HEK293 (cell line): Measurements from ENCODE around the gene PCBP3.

ENCODE experiments used
- CTCF ChIA-PET: fragments of 350-600 bp; formaldehyde crosslinking; extraction: SDS; loops from one replicate; lab custom pipeline; 2021; ENCODE audit warnings: antibody characterized with exemption; lab: Yijun Ruan, JAX
- POLR2A ChIA-PET: fragments of 300-600 bp; formaldehyde crosslinking; extraction: SDS; loops from one replicate; lab custom pipeline; 2020; ENCODE audit warnings: antibody characterized with exemption, inconsistent platforms; lab: Yijun Ruan, JAX
- H3K27ac ChIP-seq: fragments of 200-500 bp; sonication (Bioruptor generic); 2 replicates; pipeline ENCODE4 v1.5.1; 2014; ENCODE audit warnings: low read depth, low read length, control low read depth, inconsistent platforms; ENCODE audit errors: extremely low read depth
- H3K36me3 ChIP-seq, 2 experiments: fragments of 200-500 bp in 1 of 2; sonication (Bioruptor generic) in 1 of 2; 1 replicate in 1 of 2; 2 replicates in 1 of 2; pipeline ENCODE4 v1.5.1; 2014 to 2017; ENCODE audit warnings: inconsistent platforms in 2 of 2, low read length in 2 of 2; ENCODE audit not compliant: control insufficient read depth in 2 of 2, insufficient read depth in 1 of 2
- H3K4me1 ChIP-seq: fragments of 200-500 bp; sonication (Bioruptor generic); 2 replicates; pipeline ENCODE4 v1.5.1; 2014; ENCODE audit warnings: mild to moderate bottlenecking, low read length, inconsistent platforms; ENCODE audit not compliant: control insufficient read depth, insufficient read depth
- H3K4me3 ChIP-seq: 2 replicates; pipeline ENCODE4 v1.5.1; 2011; ENCODE audit warnings: low read depth, mild to moderate bottlenecking, control low read depth, low read length, moderate library complexity
- H3K9me3 ChIP-seq: fragments of 200-500 bp; sonication (Bioruptor generic); 2 replicates; pipeline ENCODE4 v1.5.1; 2014; ENCODE audit warnings: low read depth, low read length, inconsistent platforms; ENCODE audit not compliant: control insufficient read depth, insufficient read depth
- BCL11A ChIP-seq: fragments of 450-650 bp; formaldehyde crosslinking; IDR thresholded peaks from 2 replicates; pipeline ENCODE4 v1.5.1; 2016; ENCODE audit warnings: low read depth, missing biosample characterization, missing genetic modification characterization
- CTCF ChIP-seq: fragments of 450-650 bp; formaldehyde crosslinking; IDR thresholded peaks from 2 replicates; pipeline ENCODE4 v1.5.1; 2016; ENCODE audit warnings: missing biosample characterization, missing genetic modification characterization
- KLF8 ChIP-seq: fragments of 450-650 bp; formaldehyde crosslinking; IDR thresholded peaks from 2 replicates; pipeline ENCODE4 v1.5.1; 2016; ENCODE audit warnings: missing biosample characterization, missing genetic modification characterization
- PBX3 ChIP-seq: sonication (generic); formaldehyde crosslinking; IDR thresholded peaks from 2 replicates; pipeline ENCODE4 v1.8.1; 2022; ENCODE audit warnings: mild to moderate bottlenecking, moderate library complexity, missing genetic modification reagents
- REST ChIP-seq: fragments of 450-650 bp; formaldehyde crosslinking; IDR thresholded peaks from 2 replicates; pipeline ENCODE4 v1.5.1; 2016; ENCODE audit warnings: missing biosample characterization, missing genetic modification characterization
- SP2 ChIP-seq: fragments of 450-650 bp; formaldehyde crosslinking; IDR thresholded peaks from 2 replicates; pipeline ENCODE4 v1.5.1; 2016; ENCODE audit warnings: missing biosample characterization, missing genetic modification characterization
- ZNF18 ChIP-seq: fragments of 450-650 bp; formaldehyde crosslinking; IDR thresholded peaks from 2 replicates; pipeline ENCODE4 v1.5.1; 2016; ENCODE audit warnings: missing biosample characterization, missing genetic modification characterization
- ZNF221 ChIP-seq: fragments of 450-650 bp; formaldehyde crosslinking; IDR thresholded peaks from 2 replicates; pipeline ENCODE4 v1.5.1; 2017; ENCODE audit warnings: missing biosample characterization, missing genetic modification characterization, borderline replicate concordance
- ZNF223 ChIP-seq: fragments of 450-650 bp; formaldehyde crosslinking; IDR thresholded peaks from 2 replicates; pipeline ENCODE4 v1.5.1; 2016; ENCODE audit warnings: missing biosample characterization, missing genetic modification characterization
- ZNF335 ChIP-seq: fragments of 450-650 bp; formaldehyde crosslinking; conservative IDR thresholded peaks from 2 replicates; pipeline ENCODE4 v1.5.1; 2016; ENCODE audit warnings: missing biosample characterization, missing genetic modification characterization
- ZNF37A ChIP-seq: fragments of 450-650 bp; IDR thresholded peaks from 2 replicates; pipeline ENCODE4 v1.5.1; 2018; ENCODE audit warnings: missing biosample characterization, missing genetic modification characterization
- ZNF513 ChIP-seq: fragments of 450-650 bp; IDR thresholded peaks from 2 replicates; pipeline ENCODE4 v1.5.1; 2018; ENCODE audit warnings: missing biosample characterization, missing genetic modification characterization
- ZNF548 ChIP-seq: fragments of 450-650 bp; formaldehyde crosslinking; IDR thresholded peaks from 2 replicates; pipeline ENCODE4 v1.5.1; 2016; ENCODE audit warnings: missing biosample characterization, missing genetic modification characterization
- ZNF555 ChIP-seq: fragments of 450-650 bp; formaldehyde crosslinking; conservative IDR thresholded peaks from 2 replicates; pipeline ENCODE4 v1.5.1; 2017; ENCODE audit warnings: missing biosample characterization, mild to moderate bottlenecking, missing genetic modification characterization, inconsistent platforms
- ZNF558 ChIP-seq: fragments of 450-650 bp; formaldehyde crosslinking; IDR thresholded peaks from 2 replicates; pipeline ENCODE4 v1.5.1; 2016; ENCODE audit warnings: missing biosample characterization, missing genetic modification characterization
- ZNF561 ChIP-seq: fragments of 450-650 bp; IDR thresholded peaks from 2 replicates; pipeline ENCODE4 v1.5.1; 2018; ENCODE audit warnings: missing biosample characterization, missing genetic modification characterization, borderline replicate concordance
- ZNF670 ChIP-seq: fragments of 450-650 bp; formaldehyde crosslinking; IDR thresholded peaks from 2 replicates; pipeline ENCODE4 v1.5.1; 2016; ENCODE audit warnings: missing biosample characterization, missing genetic modification characterization, low read depth
- ZNF768 ChIP-seq: fragments of 450-650 bp; formaldehyde crosslinking; IDR thresholded peaks from 2 replicates; pipeline ENCODE4 v1.5.1; 2018; ENCODE audit warnings: missing biosample characterization, mild to moderate bottlenecking, missing genetic modification characterization
- ZNF837 ChIP-seq: fragments of 450-650 bp; formaldehyde crosslinking; IDR thresholded peaks from 2 replicates; pipeline ENCODE4 v1.5.1; 2016; ENCODE audit warnings: missing biosample characterization, missing genetic modification characterization
- ZSCAN16 ChIP-seq: fragments of 450-650 bp; formaldehyde crosslinking; IDR thresholded peaks from 2 replicates; pipeline ENCODE4 v1.5.1; 2016; ENCODE audit warnings: missing biosample characterization, missing genetic modification characterization

PCBP3 gene

GRCh38 chr21:45880097-45881068 lies 236.9 kb downstream of the PCBP3 start (continued):
- TF ChIP-seq ZNF558 (tag by site-specific recombination) (no peak), CTCF (0 out of 2 replicates have a peak, but pooled peaks have one; percentile 20), ZNF223 (tag by site-specific recombination) (no peak)

GRCh38 chr21:45882645-45883044 lies 239.1 kb downstream of the PCBP3 start:
- no peaks in the 10 kb centered on the region for H3K9me3 ChIP-seq
- H3K4me3 ChIP-seq: no peak overlapping the region
- TF ChIP-seq ZNF561 (tag by site-specific recombination): no peak
- no peak for TF ChIP-seq ZNF670 (tag by site-specific recombination)
- no peak for TF ChIP-seq ZNF837
- no peak for TF ChIP-seq ZNF513 (tag by site-specific recombination)
- no peak for TF ChIP-seq KLF8
- TF ChIP-seq ZSCAN16 (tag by site-specific recombination): no peak
- TF ChIP-seq ZNF335 (tag by site-specific recombination): no peak
- TF ChIP-seq ZNF555 (tag by site-specific recombination): no peak
- no peak for TF ChIP-seq ZNF221
- no peak for TF ChIP-seq ZNF548 (tag by site-specific recombination)
- no peak for TF ChIP-seq REST (tag by site-specific recombination)
- no peak for TF ChIP-seq BCL11A (tag by site-specific recombination)
- no peak for TF ChIP-seq PBX3
- no peak for TF ChIP-seq ZNF18
- no peak for TF ChIP-seq ZNF768 (tag by site-specific recombination)
- TF ChIP-seq SP2 (tag by site-specific recombination): no peak
- no peak for TF ChIP-seq ZNF37A (tag by site-specific recombination)
- POLR2A ChIA-PET: no interaction called here
- H3K27ac ChIP-seq: no peak overlapping the region
- no peaks in the 10 kb centered on the region for H3K36me3 ChIP-seq
- H3K4me1 ChIP-seq: no peaks in the 10 kb centered on the region
- CTCF ChIA-PET: interaction anchor here (0.9 to 3.3 kb wide), 4 partner anchors 12 to 327 kb away, joined by 3 to 13 read pairs (median 11); no protein-coding TSS in a partner anchor
